ENCODE results near the gene TOR1AIP2. TPM values are rescaled to one million over a fixed set of nuclear protein-coding genes. Genes with fewer than 3 reads are reported as not detected.

The TOR1AIP2 gene
- total RNA-seq, 1 donor, result 179 TPM

GRCh38 chr1:179794146-179794545 is 83.5 kb downstream of the TOR1AIP2 start:
- no peak for TF ChIP-seq CTCF (IDR thresholded peaks at IDR 0.05; ENCODE audit: insufficient read depth, low read depth, low read length)
- no peak overlapping the region for H3K4me3 ChIP-seq (ENCODE audit: low read depth, low read length)
- DNase-seq (ENCODE audit: low read depth), result no peak

GRCh38 chr1:179793281-179793680 is 84.3 kb downstream of the TOR1AIP2 start:
- no peak overlapping the region for H3K4me3 ChIP-seq (ENCODE audit: low read depth, low read length)
- DNase-seq (ENCODE audit: low read depth), result no peak
- TF ChIP-seq CTCF (IDR thresholded peaks at IDR 0.05; ENCODE audit: insufficient read depth, low read depth, low read length), result no peak

Other genes starting within 250 kb of the TOR1AIP2 start
- gene FAM163A, start 134.5 kb downstream of the TOR1AIP2 start, total RNA-seq, result under 0.01 TPM in 2 replicates
- gene TOR1AIP1, start 4.5 kb upstream of the TOR1AIP2 start, total RNA-seq, result 39.0 and 66.5 TPM in 2 replicates
- gene CEP350, start 77.0 kb upstream of the TOR1AIP2 start, total RNA-seq, result 58.9 and 72.1 TPM in 2 replicates

Measured in fibroblast of villous mesenchyme (primary cell).